Activated CD8-positive, alpha-beta memory T cell treated with anti-CD3 and anti-CD28 coated beads, Interleukin-2, amount 10 ng/mL, durations not matched to agents 7 days and 5 days (primary cell): ENCODE data around the gene NKX3-2. TPM values are rescaled to one million over a fixed set of nuclear protein-coding genes. Genes with fewer than 3 reads are reported as not detected.

Experiments
- ATAC-seq: fragments of 150-1000 bp; cut with Tn5 transposase; one replicate; pipeline ENCODE4 v1.10.0; 2021; ENCODE audit warnings: moderate library complexity
- CTCF ChIA-PET: fragments of 350-600 bp; sonication (Branson Sonifier 250); formaldehyde crosslinking; loops from one replicate; lab custom pipeline; 2021; ENCODE audit warnings: antibody characterized with exemption; lab: Charles Lee
- DNase-seq: peaks from one replicate; pipeline ENCODE4 v3.0.0-alpha.2; 2020
- H3K27ac Mint-ChIP-seq: one replicate; pipeline ENCODE4 v1.8.0; 2021; ENCODE audit warnings: mild to moderate bottlenecking, mixed read lengths
- H3K27me3 Mint-ChIP-seq: one replicate; pipeline ENCODE4 v1.8.0; 2021; ENCODE audit warnings: mixed read lengths
- H3K36me3 Mint-ChIP-seq: one replicate; pipeline ENCODE4 v1.8.0; 2021; ENCODE audit warnings: mild to moderate bottlenecking, mixed read lengths
- H3K4me1 Mint-ChIP-seq: one replicate; pipeline ENCODE4 v1.8.0; 2021; ENCODE audit warnings: mixed read lengths
- H3K4me3 Mint-ChIP-seq: one replicate; pipeline ENCODE4 v1.8.0; 2021; ENCODE audit warnings: mild to moderate bottlenecking, moderate library complexity, mixed read lengths
- H3K9me3 Mint-ChIP-seq: one replicate; pipeline ENCODE4 v1.8.0; 2022; ENCODE audit warnings: low read depth, mixed read lengths
- total RNA-seq, 2 experiments: library from RNA; stranded (reverse); gene quantifications; one replicate each; pipeline ENCODE4 v1.2.3, GENCODE V29; 2021

Gene NKX3-2
- total RNA-seq, 2 experiments from 2014 or later: not detected

GRCh38 chr4:13523591-13524503 lies 20.5 kb downstream of the NKX3-2 start:
- H3K27me3 Mint-ChIP-seq: peaks cover 87% of the 10 kb centered on the region
- no peak overlapping the region for H3K27ac Mint-ChIP-seq
- no peak overlapping the region for H3K4me3 Mint-ChIP-seq

GRCh38 chr4:13523105-13523477 lies 21.2 kb downstream of the NKX3-2 start:
- CTCF ChIA-PET: no interaction called here
- H3K27ac Mint-ChIP-seq: no peak overlapping the region
- H3K4me1 Mint-ChIP-seq: peaks cover 5% of the 10 kb centered on the region
- ATAC-seq (no peak), DNase-seq (no peak)
- H3K36me3 Mint-ChIP-seq: peaks cover 3% of the 10 kb centered on the region
- H3K4me3 Mint-ChIP-seq: no peak overlapping the region
- H3K27me3 Mint-ChIP-seq: peaks cover 81% of the 10 kb centered on the region
- peaks cover 2% of the 10 kb centered on the region for H3K9me3 Mint-ChIP-seq

More at GRCh38 chr4:13523591-13524503, 20.5 kb downstream of the NKX3-2 start:
- peaks cover 6% of the 10 kb centered on the region for H3K36me3 Mint-ChIP-seq
- DNase-seq: no peak
- CTCF ChIA-PET: no interaction called here
- H3K9me3 Mint-ChIP-seq: peaks cover 2% of the 10 kb centered on the region
- H3K4me1 Mint-ChIP-seq: peaks cover 12% of the 10 kb centered on the region
- no peak for ATAC-seq

GRCh38 chr4:13522282-13523104 lies 21.8 kb downstream of the NKX3-2 start:
- H3K9me3 Mint-ChIP-seq: peaks cover 2% of the 10 kb centered on the region
- no peak for DNase-seq
- peaks cover 3% of the 10 kb centered on the region for H3K36me3 Mint-ChIP-seq
- CTCF ChIA-PET: interaction anchor here (1.2 to 1.9 kb wide), 3 partner anchors 11 to 26 kb away, joined by 3 to 8 read pairs (median 4); no protein-coding TSS in a partner anchor
- peaks cover 80% of the 10 kb centered on the region for H3K27me3 Mint-ChIP-seq
- H3K4me3 Mint-ChIP-seq: no peak overlapping the region
- ATAC-seq: no peak
- H3K4me1 Mint-ChIP-seq: peaks cover 4% of the 10 kb centered on the region
- peak overlapping the region; percentile 36 for H3K27ac Mint-ChIP-seq

- Mint-ChIP-seq H3K4me1 (peaks cover 4% of the 10 kb centered on the region), H3K4me3 (no peak overlapping the region), H3K27ac (no peak overlapping the region), H3K9me3 (peaks cover 2% of the 10 kb centered on the region), H3K36me3 (no peaks in the 10 kb centered on the region), H3K27me3 (peaks cover 76% of the 10 kb centered on the region)
- ATAC-seq (no peak), DNase-seq (no peak)
- CTCF ChIA-PET: interaction anchor here (0.9 to 1.9 kb wide), 4 partner anchors 9 to 27 kb away, joined by 3 to 8 read pairs (median 4); no protein-coding TSS in a partner anchor
Observed at GRCh38 chr4:13521047-13521446, 23.3 kb downstream of the NKX3-2 start.

GRCh38 chr4:13516315-13516860 lies 27.9 kb downstream of the NKX3-2 start:
- no peaks in the 10 kb centered on the region for H3K9me3 Mint-ChIP-seq
- no peak overlapping the region for H3K27ac Mint-ChIP-seq
- peaks cover 41% of the 10 kb centered on the region for H3K27me3 Mint-ChIP-seq
- DNase-seq (no peak), ATAC-seq (no peak)
- H3K4me3 Mint-ChIP-seq: no peak overlapping the region
- H3K4me1 Mint-ChIP-seq: no peaks in the 10 kb centered on the region
- H3K36me3 Mint-ChIP-seq: no peaks in the 10 kb centered on the region
- CTCF ChIA-PET: no interaction called here

GRCh38 chr4:13515268-13515667 lies 29.0 kb downstream of the NKX3-2 start:
- H3K9me3 Mint-ChIP-seq: no peaks in the 10 kb centered on the region
- H3K4me1 Mint-ChIP-seq: no peaks in the 10 kb centered on the region
- DNase-seq (no peak), ATAC-seq (no peak)
- H3K4me3 Mint-ChIP-seq: no peak overlapping the region
- CTCF ChIA-PET: no interaction called here
- H3K27me3 Mint-ChIP-seq: peaks cover 33% of the 10 kb centered on the region
- H3K27ac Mint-ChIP-seq: no peak overlapping the region
- no peaks in the 10 kb centered on the region for H3K36me3 Mint-ChIP-seq

GRCh38 chr4:13514722-13515121 lies 29.6 kb downstream of the NKX3-2 start:
- Mint-ChIP-seq H3K4me3 (no peak overlapping the region), H3K4me1 (no peaks in the 10 kb centered on the region), H3K27ac (no peak overlapping the region), H3K27me3 (peaks cover 30% of the 10 kb centered on the region), H3K36me3 (no peaks in the 10 kb centered on the region), H3K9me3 (no peaks in the 10 kb centered on the region)
- CTCF ChIA-PET: interaction anchor here (0.9 kb wide), 1 partner anchor 785 kb away, joined by 3 read pairs; no protein-coding TSS in a partner anchor
- ATAC-seq (no peak), DNase-seq (no peak)

- Mint-ChIP-seq H3K27me3 (peaks cover 19% of the 10 kb centered on the region), H3K4me1 (no peaks in the 10 kb centered on the region), H3K9me3 (no peaks in the 10 kb centered on the region), H3K36me3 (no peaks in the 10 kb centered on the region), H3K4me3 (no peak overlapping the region), H3K27ac (no peak overlapping the region)
- ATAC-seq (no peak), DNase-seq (no peak)
- CTCF ChIA-PET: no interaction called here
Observed at GRCh38 chr4:13511101-13511500, 33.2 kb downstream of the NKX3-2 start.

- Mint-ChIP-seq H3K36me3 (no peaks in the 10 kb centered on the region), H3K4me1 (no peaks in the 10 kb centered on the region), H3K9me3 (no peaks in the 10 kb centered on the region), H3K27me3 (peaks cover 18% of the 10 kb centered on the region), H3K4me3 (no peak overlapping the region), H3K27ac (no peak overlapping the region)
- ATAC-seq (no peak), DNase-seq (no peak)
- CTCF ChIA-PET: interaction anchor here (1.0 kb wide), 1 partner anchor 30 kb away, joined by 3 read pairs; no protein-coding TSS in a partner anchor
Observed at GRCh38 chr4:13509442-13509841, 34.9 kb downstream of the NKX3-2 start.

GRCh38 chr4:13504374-13504773 lies 39.9 kb downstream of the NKX3-2 start:
- Mint-ChIP-seq H3K36me3 (no peaks in the 10 kb centered on the region), H3K9me3 (no peaks in the 10 kb centered on the region), H3K27ac (no peak overlapping the region), H3K27me3 (peaks cover 48% of the 10 kb centered on the region), H3K4me1 (no peaks in the 10 kb centered on the region), H3K4me3 (no peak overlapping the region)
- DNase-seq: no peak
- ATAC-seq: no peak
- CTCF ChIA-PET: no interaction called here

- H3K9me3 Mint-ChIP-seq: no peaks in the 10 kb centered on the region
- H3K4me1 Mint-ChIP-seq: no peaks in the 10 kb centered on the region
- ATAC-seq (no peak), DNase-seq (no peak)
- CTCF ChIA-PET: no interaction called here
- H3K36me3 Mint-ChIP-seq: no peaks in the 10 kb centered on the region
- no peak overlapping the region for H3K4me3 Mint-ChIP-seq
- peaks cover 52% of the 10 kb centered on the region for H3K27me3 Mint-ChIP-seq
- no peak overlapping the region for H3K27ac Mint-ChIP-seq
Observed at GRCh38 chr4:13498469-13498868, 45.8 kb downstream of the NKX3-2 start.

- Mint-ChIP-seq H3K36me3 (no peaks in the 10 kb centered on the region), H3K4me3 (no peak overlapping the region), H3K27me3 (peaks cover 51% of the 10 kb centered on the region), H3K27ac (no peak overlapping the region), H3K9me3 (no peaks in the 10 kb centered on the region), H3K4me1 (no peaks in the 10 kb centered on the region)
- CTCF ChIA-PET: no interaction called here
- DNase-seq: no peak
- ATAC-seq: no peak
Observed at GRCh38 chr4:13496605-13497004, 47.7 kb downstream of the NKX3-2 start.

GRCh38 chr4:13495753-13496152 lies 48.6 kb downstream of the NKX3-2 start:
- Mint-ChIP-seq H3K4me3 (no peak overlapping the region), H3K36me3 (no peaks in the 10 kb centered on the region), H3K27ac (no peak overlapping the region), H3K9me3 (no peaks in the 10 kb centered on the region), H3K4me1 (no peaks in the 10 kb centered on the region), H3K27me3 (peaks cover 44% of the 10 kb centered on the region)
- no peak for DNase-seq
- ATAC-seq: no peak
- CTCF ChIA-PET: no interaction called here
